Stimulated activated CD4-positive, alpha-beta T cell treated with anti-CD3 and anti-CD28 coated beads, Interleukin-4, amount 100 ng/mL, for 48 hours (primary cell): ENCODE results near the gene LAIR2.
"Not testable (repeated sequence)": the region's sequence is repeated elsewhere in the genome, so short reads cannot be mapped to it uniquely, and the experiment has no call there.

Experiments
- DNase-seq, 2 donors: peaks; one replicate each; pipeline ENCODE4 v3.0.0-alpha.2; 2020; ENCODE audit warnings: low read depth in 2 of 2

Gene LAIR2

GRCh38 chr19:54493967-54494585 lies 8.6 kb upstream of the LAIR2 start:
- DNase-seq, result no peak

- not testable (repeated sequence) for DNase-seq
These were observed 7.3 kb upstream of the LAIR2 start for GRCh38 chr19:54495284-54495683.

GRCh38 chr19:54497747-54498450 lies 4.7 kb upstream of the LAIR2 start:
- DNase-seq, result not testable (repeated sequence)

GRCh38 chr19:54498451-54498772 lies 4.2 kb upstream of the LAIR2 start:
- DNase-seq, result not testable (repeated sequence)

- not testable (repeated sequence) for DNase-seq
These were observed 2.9 kb downstream of the LAIR2 start for GRCh38 chr19:54505542-54505941.

GRCh38 chr19:54506079-54506478 lies 3.4 kb downstream of the LAIR2 start:
- DNase-seq, result no peak

GRCh38 chr19:54507038-54507717 lies 4.5 kb downstream of the LAIR2 start:
- DNase-seq, result not testable (repeated sequence)

- DNase-seq, result no peak
These were observed 5.2 kb downstream of the LAIR2 start for GRCh38 chr19:54507824-54508223.

- not testable (repeated sequence) for DNase-seq
These were observed 5.9 kb downstream of the LAIR2 start for GRCh38 chr19:54508487-54508886.

- not testable (repeated sequence) for DNase-seq
These were observed 6.7 kb downstream of the LAIR2 start for GRCh38 chr19:54509200-54509940.

- DNase-seq, result no peak
These were observed 12.5 kb downstream of the LAIR2 start for GRCh38 chr19:54515156-54515555.

- peak; percentile 43 to 52 for DNase-seq
These were observed 14.9 kb downstream of the LAIR2 start for GRCh38 chr19:54517483-54517882.

GRCh38 chr19:54518844-54519243 lies 16.2 kb downstream of the LAIR2 start:
- DNase-seq, result no peak

- DNase-seq, result no peak
These were observed 18.6 kb downstream of the LAIR2 start for GRCh38 chr19:54521022-54521859.

- no peak for DNase-seq
These were observed 19.4 kb downstream of the LAIR2 start for GRCh38 chr19:54521860-54522513.

- DNase-seq, result peak; percentile 32 to 37
These were observed 20.8 kb downstream of the LAIR2 start for GRCh38 chr19:54523403-54523802.

- DNase-seq, result no peak
These were observed 23.0 kb downstream of the LAIR2 start for GRCh38 chr19:54525636-54526035.

- DNase-seq, result no peak
These were observed 24.3 kb downstream of the LAIR2 start for GRCh38 chr19:54526972-54527371.

- DNase-seq, result no peak
These were observed 28.2 kb downstream of the LAIR2 start for GRCh38 chr19:54530866-54531265.

- DNase-seq, result no peak
These were observed 29.9 kb downstream of the LAIR2 start for GRCh38 chr19:54532528-54532927.

GRCh38 chr19:54533476-54533875 lies 30.8 kb downstream of the LAIR2 start:
- no peak for DNase-seq
